Neural cell (in vitro differentiated cells): ENCODE data around the gene PLXNA2.

Experiments
- CTCF ChIP-seq: fragments of 450-650 bp; IDR thresholded peaks from 2 replicates; pipeline ENCODE4 v1.5.1; 2014; ENCODE audit warnings: antibody characterized with exemption, mild to moderate bottlenecking, moderate library complexity; ENCODE audit not compliant: poor library complexity, severe bottlenecking
- MXI1 ChIP-seq: fragments of 450-650 bp; conservative IDR thresholded peaks from 2 replicates; pipeline ENCODE4 v1.6.1; 2014; ENCODE audit warnings: antibody characterized with exemption, mild to moderate bottlenecking; ENCODE audit not compliant: poor library complexity, severe bottlenecking
- POLR2AphosphoS5 ChIP-seq: IDR thresholded peaks from 2 replicates; pipeline ENCODE4 v1.6.1; 2012
- RAD21 ChIP-seq: fragments of 450-650 bp; conservative IDR thresholded peaks from 2 replicates; pipeline ENCODE4 v1.6.1; 2014; ENCODE audit warnings: antibody characterized with exemption, mild to moderate bottlenecking, moderate library complexity

- TF ChIP-seq POLR2AphosphoS5 (no peak), CTCF (no peak), MXI1 (no peak), RAD21 (no peak)
Observed at GRCh38 chr1:208219659-208220282, 24.4 kb downstream of the PLXNA2 start.
